ENCODE measurements around the gene RASSF8.

RASSF8 gene

DNA sequence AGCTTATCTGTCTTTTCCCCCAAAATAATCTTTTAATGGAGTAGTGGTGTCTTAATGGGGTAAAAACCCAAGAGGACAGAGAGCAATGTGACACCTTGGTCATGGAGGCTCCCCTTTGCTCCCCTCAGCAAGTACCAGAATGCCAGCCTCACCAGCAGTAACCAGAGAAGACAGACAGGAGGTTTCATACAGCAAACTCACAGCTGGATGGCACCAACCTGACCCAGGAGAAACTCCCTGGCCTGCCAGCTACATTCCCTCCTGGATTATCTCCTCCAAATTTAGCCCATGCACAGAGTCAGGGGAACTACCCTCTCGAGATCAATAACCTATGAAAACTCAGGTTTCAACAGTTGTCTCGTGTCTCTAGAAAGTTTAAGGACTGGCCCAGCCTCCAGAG, 150.4 kb downstream of the RASSF8 start:
- DNase-seq (ENCODE audit: low read depth in 2 of 2), result no peak

DNA sequence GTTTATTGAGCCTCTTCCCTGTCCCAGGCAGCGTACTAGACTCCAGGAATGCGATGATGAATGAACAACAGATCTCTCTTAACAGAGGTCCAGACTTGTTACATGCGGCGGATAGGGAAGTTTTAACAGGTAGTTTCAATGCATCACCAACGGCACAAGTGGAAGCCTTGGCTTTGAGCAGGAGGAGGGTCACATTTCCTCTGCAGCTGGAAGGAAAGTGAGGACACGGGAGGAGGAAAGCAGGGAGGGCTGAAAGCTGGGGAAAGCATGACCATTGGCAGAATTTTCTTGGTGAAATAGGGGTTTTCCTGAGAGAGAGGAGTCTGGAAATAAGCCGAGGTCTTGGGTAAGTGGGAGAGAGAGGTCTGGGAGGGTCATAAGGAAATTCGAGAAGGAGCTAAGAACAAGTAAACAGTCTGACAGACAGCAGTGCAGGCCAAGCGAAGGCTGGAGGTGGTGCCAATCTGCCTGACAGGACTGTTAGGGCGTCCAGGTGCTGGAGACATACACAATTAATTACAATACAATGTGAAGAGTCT, 150.9 kb downstream of the RASSF8 start:
- no peak for DNase-seq (ENCODE audit: low read depth in 2 of 2)

DNA sequence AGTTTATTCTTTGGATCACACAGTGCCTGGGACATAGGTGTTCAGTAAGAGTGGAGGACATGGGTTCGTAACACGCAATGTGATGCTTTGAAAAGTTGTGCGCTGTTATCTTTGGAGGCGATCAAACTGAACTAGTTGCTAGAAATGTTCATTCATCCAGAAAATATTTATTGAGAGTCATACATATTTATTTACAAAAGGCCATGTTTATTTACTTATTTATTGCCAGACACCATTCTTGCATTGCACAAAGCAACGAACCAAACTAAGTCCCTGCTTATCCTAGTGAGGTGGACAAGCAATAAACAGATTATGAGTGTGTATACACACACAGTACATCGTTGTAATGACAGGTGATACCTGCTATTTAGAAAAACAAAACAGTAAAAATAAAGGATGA, 153.8 kb downstream of the RASSF8 start:
- DNase-seq (ENCODE audit: low read depth in 2 of 2), result no peak

DNA sequence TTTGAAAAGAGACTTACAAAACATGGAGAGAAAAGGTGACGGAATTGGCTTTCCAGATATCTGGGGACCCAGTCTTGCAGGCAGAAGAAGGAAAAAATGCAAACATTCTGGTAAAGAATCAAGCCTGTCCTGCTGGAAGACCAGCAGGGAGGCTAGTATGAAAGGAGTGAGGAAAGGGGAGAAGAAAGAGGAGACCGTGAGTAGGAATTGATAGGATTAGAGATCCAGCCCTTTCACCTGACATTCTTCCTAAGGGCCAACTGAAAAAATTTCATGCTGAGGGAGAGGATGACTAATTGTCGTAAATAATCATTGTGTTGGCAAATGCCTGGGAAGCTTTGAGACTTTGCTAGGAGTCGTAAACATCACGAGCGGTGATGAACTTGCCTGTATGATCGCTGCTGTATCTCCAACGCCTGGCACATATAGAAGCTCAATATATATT, 154.2 kb downstream of the RASSF8 start:
- no peak for DNase-seq (ENCODE audit: low read depth in 2 of 2)

DNA sequence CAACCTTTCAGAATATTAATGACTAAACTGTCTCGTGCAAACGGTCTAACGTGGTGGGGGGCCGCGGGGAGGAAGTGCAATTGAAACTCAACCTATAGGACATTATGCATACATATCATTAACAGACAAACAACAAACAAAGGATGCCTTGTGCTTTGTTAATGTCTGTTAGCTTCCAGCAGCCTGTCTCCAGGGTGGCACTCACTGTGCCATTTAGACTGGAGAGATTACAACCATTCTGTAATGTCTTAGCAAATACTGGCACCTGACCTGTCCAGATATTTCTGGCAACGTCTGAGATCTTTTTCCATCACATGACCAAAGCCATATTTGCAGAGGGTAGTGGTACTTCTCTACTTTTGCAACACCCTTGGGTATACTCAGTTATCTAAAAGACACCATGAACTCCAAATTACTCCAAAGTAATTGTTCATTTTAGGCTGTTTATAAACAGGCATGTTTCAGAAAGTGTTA, 154.7 kb downstream of the RASSF8 start:
- DNase-seq (ENCODE audit: low read depth in 2 of 2), result no peak

DNA sequence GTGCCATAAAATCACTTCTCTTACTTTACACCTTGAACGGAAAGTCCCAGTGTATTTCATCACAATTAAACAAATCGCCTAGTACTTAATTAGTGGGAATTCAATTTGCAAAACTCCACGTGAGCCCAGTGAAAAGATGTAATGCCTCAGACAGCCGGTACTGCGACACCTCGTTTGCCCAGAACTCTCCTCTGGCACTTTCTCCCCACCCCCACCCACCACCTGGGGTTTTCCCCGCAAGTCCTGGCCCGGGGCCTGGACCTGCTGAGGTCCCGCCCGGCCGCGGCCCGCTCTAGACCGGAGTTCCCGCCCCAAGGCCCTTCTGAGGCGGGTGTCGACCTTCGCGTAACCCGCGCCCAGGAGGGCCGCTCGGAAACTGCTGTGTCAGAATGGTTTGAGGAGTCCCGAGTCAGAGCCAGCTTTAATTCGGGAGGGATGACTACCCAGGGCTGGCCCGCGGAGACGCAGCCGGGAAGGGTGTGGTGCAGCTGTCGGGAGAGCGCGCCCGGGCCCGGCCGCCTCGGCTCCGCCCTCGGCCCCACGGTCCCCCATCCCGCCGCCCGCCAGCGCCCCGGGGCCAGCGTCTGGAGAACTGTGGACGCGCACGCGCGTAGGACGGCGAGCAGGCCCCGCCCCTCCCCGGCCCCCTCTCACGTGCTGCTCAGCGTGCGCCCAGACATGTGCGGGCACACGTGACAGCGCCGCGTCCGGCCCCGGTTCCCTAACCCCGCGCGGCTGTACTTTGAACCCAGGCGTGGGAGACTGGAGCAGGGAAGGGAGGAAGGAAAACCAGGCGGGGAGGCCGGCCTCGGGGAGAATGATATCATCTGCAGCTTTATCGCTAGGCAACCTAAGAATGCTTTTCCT, 155.6 kb downstream of the RASSF8 start:
- DNase-seq (ENCODE audit: low read depth in 2 of 2), result peak; percentile 69 to 80

DNA sequence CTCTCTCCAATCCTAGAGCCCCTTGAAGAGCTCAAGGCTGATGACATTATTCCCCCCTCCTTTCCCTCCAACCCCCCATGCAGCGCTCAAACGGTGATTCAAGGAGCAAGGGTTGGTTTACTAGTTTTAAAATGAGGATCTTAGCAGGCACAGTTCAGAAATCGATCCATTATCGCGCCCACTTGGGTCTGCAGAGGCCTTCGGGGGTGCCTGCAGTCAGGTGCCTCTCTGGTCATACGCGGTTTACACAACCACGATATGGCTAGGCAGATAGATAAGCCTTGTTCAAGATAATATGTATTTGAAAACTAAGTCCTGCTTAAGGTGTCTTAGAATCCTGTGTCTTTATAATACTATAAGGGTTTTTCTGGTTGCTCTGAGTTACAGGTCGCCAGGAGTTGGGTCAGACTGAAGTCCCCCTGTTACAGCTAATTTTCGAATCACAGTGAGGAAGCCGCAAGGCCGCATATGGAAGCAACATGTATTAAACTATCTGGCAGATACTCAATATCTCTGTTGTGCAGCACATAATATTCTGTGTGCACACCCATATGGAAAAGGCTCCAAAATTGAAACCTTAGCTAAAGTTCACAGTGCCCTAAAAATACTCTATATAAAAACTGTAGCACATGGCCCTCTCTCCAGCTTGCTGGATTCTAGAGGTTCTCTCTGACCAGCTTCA, 156.4 kb downstream of the RASSF8 start:
- DNase-seq (ENCODE audit: low read depth in 2 of 2), result no peak

DNA sequence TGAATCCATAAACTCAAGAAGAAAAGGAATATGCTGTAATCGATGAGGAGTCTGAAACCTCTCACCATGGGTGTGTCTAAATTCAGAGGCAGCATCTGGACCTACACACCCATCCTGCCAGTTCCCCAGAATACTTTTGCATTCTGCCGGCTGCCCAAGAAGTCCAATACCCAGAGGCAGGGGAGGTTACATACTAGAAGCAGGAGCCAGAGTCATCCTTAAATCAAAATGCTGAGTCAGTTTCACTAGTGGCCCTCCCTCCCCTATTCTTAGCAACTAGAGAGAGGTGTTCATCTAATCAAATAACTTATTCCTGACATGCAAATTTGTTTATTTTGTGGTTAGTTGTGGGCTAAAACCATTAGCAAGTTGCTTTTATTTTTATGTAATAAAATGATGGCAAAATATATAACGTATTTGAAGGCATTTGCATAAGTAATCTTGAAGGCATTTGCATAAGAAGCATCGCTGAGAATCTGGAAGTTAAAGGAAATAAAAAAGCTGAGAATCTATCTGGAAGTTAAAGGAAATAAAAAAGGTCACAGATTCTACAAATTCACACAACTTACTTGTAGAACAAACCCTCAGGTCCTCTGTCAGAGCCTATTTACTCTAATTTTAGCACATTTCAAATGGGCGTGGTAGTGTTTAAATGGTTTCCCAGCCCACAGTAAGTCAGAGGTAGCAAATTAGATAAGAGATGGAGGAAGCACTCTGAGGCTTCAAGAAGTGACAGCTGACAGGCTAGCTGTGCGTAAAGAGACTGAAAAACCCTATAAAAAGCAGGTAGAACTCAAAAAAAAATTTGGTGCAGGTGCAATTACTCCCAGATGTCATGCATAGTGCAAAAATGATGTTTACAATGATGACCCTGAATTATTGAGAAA, 158.6 kb downstream of the RASSF8 start:
- no peak for DNase-seq (ENCODE audit: low read depth in 2 of 2)

DNA sequence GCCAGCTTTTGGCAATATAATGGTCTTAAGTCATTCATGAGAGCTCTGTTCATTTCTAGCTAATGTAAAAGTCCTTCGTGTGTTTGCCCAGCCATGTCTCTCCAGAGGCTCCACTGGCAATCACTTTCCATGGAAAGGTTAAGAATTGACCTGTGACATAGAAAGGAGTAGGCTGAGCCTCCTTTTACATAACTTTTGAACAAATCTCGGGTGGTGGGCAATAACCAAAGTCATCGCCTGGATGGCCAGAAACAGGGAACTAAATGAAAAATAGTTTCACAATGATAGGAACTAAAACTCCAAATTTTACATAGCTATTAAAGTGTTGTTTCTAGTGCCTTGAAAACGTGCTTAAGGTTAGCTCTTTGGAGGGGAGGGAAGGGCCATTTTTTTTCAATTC, 159.8 kb downstream of the RASSF8 start:
- DNase-seq (ENCODE audit: low read depth in 2 of 2), result no peak

DNA sequence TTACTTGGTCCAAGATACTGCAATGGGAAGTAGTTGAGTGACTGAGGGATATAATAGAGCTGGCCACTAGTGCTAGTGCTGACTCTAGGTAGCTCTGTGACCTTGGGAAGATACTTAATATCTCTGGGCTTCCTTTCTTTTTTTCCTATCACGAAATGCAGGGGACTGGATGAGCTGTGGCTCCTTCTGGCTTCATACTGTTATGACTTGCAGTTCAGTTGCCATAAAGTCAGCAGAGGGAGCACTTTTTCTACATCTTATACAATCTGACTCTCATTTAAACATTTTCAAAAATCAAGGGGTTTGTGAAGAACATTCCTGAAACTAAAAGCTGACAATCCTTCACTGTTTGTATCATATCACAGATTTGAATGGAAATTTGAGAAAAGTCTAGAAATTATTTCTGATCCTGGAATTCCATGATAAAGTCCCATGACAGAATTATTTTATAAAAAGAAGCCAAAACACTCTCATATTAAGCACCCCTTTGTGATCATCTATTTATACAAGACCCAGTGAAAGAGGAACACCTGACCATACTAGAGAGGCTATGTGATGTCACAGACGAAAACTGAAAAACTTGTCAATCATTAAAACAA, 161.0 kb downstream of the RASSF8 start:
- no peak for DNase-seq (ENCODE audit: low read depth in 2 of 2)

DNA sequence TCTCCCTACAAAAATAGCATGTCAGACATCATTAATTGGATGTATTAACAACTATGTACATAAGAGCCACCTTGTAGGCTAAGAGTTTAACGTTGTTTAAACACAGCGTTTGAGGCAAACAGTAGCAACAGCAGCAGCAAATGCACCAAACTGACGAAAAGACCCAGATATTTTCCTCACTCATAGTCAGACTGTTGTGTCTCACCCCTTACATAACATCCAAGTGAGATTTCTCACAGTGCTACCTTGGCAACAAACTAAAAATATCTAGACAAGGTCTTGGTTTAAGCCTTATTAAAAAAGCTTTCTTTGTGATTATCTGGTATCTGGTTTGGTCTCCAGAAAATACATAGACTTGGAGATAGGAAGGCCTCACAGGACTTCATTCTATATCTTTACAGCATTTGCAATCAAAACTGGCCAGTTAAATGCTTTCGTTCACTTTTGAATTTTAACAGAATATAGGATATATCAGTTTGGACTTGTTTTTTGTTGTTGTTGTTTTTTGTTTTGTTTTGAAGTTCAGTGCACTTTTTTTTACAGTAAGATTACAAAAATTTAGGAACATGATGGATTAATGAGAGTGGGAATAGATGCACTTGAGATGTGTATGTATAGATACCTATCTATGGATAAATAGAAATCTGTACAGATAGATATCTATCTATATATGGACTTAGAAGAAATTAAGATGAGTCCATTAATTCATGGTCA, 162.2 kb downstream of the RASSF8 start:
- no peak for DNase-seq (ENCODE audit: low read depth in 2 of 2)

DNA sequence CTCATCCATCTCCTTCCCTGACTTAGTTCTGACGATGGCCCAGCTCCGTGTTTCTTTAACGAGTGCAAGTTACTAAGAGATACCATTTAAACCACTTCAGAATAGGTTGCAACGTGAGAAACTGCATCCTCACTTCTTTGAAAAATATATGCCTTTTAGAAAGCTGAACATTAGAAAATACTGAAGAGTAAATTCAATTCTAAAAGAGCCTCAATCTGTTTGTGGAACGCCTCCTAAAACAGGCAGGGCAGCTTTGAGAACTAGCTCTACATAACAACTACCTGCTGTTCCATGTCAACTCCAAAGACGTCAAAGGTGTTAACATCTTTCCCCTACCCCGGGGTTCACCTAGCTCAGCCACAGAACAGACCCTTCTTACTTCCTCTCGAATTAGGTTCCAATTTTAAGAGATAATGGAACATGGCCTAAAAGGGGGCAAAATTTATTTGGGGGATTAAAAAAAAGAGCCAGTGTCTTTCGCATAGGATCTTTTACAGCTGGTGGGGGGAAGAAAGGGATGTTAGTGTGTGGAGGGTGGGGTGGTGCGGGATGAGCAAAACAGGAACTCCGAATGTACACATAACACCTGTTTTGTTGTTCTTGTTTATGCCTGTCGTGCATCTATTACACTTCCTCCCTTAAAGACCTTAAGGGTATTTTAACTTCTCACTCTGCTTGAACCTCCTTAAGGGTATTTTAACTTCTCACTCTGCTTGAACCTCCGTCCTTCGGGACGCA, 163.0 kb downstream of the RASSF8 start:
- DNase-seq (ENCODE audit: low read depth in 2 of 2), result no peak

DNA sequence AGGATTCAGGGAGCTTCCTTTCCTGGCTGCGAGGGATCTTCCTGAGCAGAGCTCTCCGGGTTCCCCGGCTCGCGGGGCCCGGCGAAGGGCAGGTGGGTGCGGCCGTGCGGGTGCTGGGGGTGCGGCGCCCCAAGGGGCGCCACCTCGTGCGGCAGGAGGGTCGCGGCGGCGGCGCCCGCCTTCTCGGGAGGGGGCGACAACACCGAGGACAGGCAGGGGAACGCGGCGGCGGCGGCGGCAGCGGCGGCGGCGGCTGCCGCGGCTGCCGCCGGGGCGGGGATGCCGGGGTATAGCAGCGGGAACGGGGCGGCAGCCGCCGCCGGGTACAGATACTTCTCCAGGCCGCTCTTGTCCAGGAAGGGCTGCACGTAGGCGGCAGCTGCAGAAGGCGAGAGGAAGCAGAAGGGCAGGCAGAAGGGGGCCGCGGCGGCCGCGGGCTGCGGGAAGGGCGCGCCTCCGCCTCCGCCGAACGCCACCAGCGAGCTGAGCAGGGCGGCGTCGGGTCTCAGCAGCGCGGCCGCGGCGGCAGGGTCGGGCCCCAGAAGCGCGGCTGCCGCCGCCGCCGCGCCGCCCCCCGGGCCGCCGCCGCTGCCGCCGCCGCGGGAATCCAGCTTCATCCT, 163.7 kb downstream of the RASSF8 start:
- DNase-seq (ENCODE audit: low read depth in 2 of 2), result peak in 1 of 2 donors; percentile 22

DNA sequence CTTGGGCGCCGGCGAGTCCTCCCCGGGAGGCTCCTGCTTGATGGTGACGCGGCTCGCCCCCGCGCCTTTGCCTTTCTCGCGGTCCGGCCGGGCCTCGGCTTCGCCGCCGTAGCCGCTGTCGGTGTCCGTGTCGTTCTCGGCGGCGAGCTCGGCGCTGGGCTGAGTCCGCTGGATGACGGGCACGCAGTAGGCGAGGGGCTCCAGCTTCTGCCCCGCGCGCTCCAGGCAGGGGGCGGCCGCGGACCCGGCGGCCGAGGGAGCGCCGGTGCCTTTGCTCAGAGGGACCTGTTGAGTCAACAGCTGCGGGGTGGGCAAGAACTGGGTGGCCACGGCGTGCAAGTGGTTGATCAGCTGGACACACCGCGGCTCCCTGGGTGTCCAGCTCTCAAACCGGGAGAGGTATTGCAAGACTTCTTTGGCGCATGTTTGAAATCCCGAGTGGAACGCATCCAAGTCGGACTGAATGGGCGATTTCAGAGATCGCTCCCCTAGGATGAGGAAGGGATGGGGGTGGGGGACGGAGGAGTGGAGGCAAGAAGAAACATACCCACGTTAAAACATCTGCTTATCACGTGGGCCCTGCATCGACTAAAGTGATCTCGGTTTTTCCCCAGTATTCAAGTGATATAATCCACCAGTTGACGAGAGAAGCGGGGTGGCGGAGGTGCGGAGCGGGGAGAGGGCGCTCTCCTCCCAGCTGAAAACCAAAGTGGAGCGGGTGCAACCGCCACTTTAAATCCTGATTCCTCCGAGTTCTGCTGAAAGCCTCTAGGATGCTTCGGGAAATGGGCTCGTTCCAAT, 164.4 kb downstream of the RASSF8 start:
- DNase-seq (ENCODE audit: low read depth in 2 of 2), result peak in 1 of 2 donors; percentile 17

DNA sequence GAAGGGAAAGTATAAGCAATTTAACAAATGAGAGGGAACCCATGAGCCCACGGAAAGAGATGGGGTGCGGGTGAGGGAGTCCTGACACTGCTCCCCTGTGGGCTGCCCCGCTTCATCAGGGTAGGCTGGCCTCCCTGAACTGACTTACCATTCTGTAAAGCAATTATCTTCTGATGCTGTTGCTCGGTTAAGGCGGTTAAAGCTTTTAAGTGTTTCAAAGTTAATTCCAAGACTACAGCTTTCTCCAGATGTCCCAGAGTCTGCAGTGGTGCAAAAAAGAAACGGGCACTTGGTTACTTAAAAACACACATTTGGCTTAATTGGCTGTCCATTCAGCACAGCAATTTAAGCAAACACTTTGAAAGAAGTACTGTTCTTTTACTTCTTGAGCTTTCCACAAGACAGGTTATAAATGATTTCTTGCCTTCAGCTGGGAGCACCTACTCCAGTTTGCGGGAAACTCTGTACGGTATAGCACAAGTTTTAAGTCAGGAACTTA, 165.0 kb downstream of the RASSF8 start:
- DNase-seq (ENCODE audit: low read depth in 2 of 2), result no peak

DNA sequence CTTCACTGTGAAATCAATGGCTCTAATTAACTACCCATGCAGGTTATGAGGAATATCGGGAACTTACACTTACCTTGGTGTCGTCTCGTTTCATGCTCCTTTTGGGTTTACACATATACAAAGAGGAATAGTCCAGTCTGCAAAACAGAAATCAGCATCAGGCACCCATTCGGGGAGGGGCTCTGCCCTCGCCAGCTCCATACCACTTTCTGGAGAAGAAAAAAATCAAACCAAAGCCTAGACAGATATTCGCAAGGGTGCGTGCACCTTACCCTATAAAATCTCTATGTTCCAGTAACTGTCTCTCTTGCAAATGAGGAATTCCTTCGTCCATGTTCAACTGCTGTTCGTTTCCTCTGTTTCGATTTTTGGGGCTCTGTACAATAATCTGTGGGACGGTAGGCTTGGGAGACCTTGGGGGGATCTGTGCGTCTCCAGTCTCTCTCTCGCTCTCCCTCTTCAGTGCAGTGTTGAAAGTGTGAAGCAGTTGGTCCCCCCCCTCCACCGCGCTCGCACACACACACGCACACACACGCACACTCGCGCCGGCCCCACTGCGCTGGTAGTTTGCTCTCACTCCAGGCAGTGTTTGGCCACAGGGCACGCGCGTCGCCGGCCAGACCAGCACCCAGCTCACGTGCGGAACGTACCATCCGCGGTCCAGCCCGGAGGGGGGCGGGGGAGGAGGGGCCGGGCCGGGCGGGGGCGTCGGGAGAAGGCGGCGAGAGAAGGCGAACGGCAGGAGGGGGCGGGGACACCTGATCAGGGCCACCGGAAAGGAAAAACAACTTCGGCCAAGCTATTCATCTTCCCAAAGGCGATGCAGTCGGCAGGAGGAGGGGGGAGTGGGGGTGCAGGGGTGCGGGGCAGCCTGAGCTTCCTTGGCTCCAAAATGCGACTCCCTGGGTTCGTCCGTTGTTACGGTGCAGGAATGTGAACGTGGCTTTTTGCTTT, 166.2 kb downstream of the RASSF8 start, which contains the start of gene BHLHE41:
BHLHE41 (minus strand) TSS at position 592 of the 954 bp plus-strand sequence; CDS start at position 334, 258 bp downstream.
- DNase-seq (ENCODE audit: low read depth in 2 of 2), result no peak
